ENCODE data around the gene CEP170B. TPM values are rescaled to one million over a fixed set of nuclear protein-coding genes. Genes with fewer than 3 reads are reported as not detected.

CEP170B gene
- total and polyA plus RNA-seq, 2 donors from 2014 or later, result 8.1 to 42.4 TPM

- H3K36me3 ChIP-seq (ENCODE audit: control insufficient read depth in 2 of 3, insufficient read depth in 3 of 3, low read length in 3 of 3), result peaks cover 0 to 4% (median 0%) of the 10 kb centered on the region in 3 donors
- no peak for TF ChIP-seq CTCF (IDR thresholded peaks at IDR 0.05; ENCODE audit: borderline replicate concordance, extremely low read depth, insufficient read depth)
- no peaks in the 10 kb centered on the region for H3K9me3 ChIP-seq (ENCODE audit: control insufficient read depth in 2 of 3, insufficient read depth in 1 of 3, low read length in 3 of 3)
- intact Hi-C loops (cut with DNase I), result no loop called here
- H3K27ac ChIP-seq (ENCODE audit: low read depth in 2 of 2, low read length in 2 of 2), result peak overlapping the region; percentile 60 to 63
- peak overlapping the region; percentile 41 to 62 (median 47) for H3K4me3 ChIP-seq (ENCODE audit: low read length in 3 of 3)
- H3K27me3 ChIP-seq (ENCODE audit: control insufficient read depth, insufficient read depth, low read length), result peaks cover 2% of the 10 kb centered on the region
- DNase-seq (peak; percentile 55 to 91 (median 76)), FAIRE-seq (no peak)
- H3K9ac ChIP-seq (ENCODE audit: low read length in 3 of 3), result peak overlapping the region in 2 of 3 donors; percentile 33 to 67
- peaks cover 0 to 18% (median 4%) of the 10 kb centered on the region in 3 donors for H3K4me1 ChIP-seq (ENCODE audit: control insufficient read depth in 2 of 3, insufficient read depth in 2 of 3, low read depth in 1 of 3, low read length in 3 of 3)
Measured at GRCh38 chr14:104865631-104866441, 768 bp downstream of the CEP170B start.

- H3K4me1 ChIP-seq (ENCODE audit: control insufficient read depth in 2 of 3, insufficient read depth in 2 of 3, low read depth in 1 of 3, low read length in 3 of 3), result peaks cover 0 to 18% (median 4%) of the 10 kb centered on the region in 3 donors
- H3K27ac ChIP-seq (ENCODE audit: low read depth in 2 of 2, low read length in 2 of 2), result peak overlapping the region; percentile 60 to 63
- H3K27me3 ChIP-seq (ENCODE audit: control insufficient read depth, insufficient read depth, low read length), result peaks cover 2% of the 10 kb centered on the region
- H3K9ac ChIP-seq (ENCODE audit: low read length in 3 of 3), result peak overlapping the region in 2 of 3 donors; percentile 33 to 67
- H3K4me3 ChIP-seq (ENCODE audit: low read length in 3 of 3), result peak overlapping the region in 2 of 3 donors; percentile 47 to 62
- intact Hi-C loops (cut with DNase I), result no loop called here
- DNase-seq, result peak in 2 of 5 donors; percentile 38 to 70
- no peak for FAIRE-seq
- TF ChIP-seq CTCF (IDR thresholded peaks at IDR 0.05; ENCODE audit: borderline replicate concordance, extremely low read depth, insufficient read depth), result no peak
- peaks cover 0 to 4% (median 0%) of the 10 kb centered on the region in 3 donors for H3K36me3 ChIP-seq (ENCODE audit: control insufficient read depth in 2 of 3, insufficient read depth in 3 of 3, low read length in 3 of 3)
- no peaks in the 10 kb centered on the region for H3K9me3 ChIP-seq (ENCODE audit: control insufficient read depth in 2 of 3, insufficient read depth in 1 of 3, low read length in 3 of 3)
Measured at GRCh38 chr14:104866451-104867370, 1.6 kb downstream of the CEP170B start.

GRCh38 chr14:104867371-104868059 is 2.4 kb downstream of the CEP170B start:
- TF ChIP-seq CTCF (IDR thresholded peaks at IDR 0.05; ENCODE audit: borderline replicate concordance, extremely low read depth, insufficient read depth), result no peak
- Histone ChIP-seq H3K27ac (ENCODE audit: low read depth in 2 of 2, low read length in 2 of 2) (no peak overlapping the region), H3K4me3 (ENCODE audit: low read length in 3 of 3) (no peak overlapping the region), H3K36me3 (ENCODE audit: control insufficient read depth in 2 of 3, insufficient read depth in 3 of 3, low read length in 3 of 3) (peaks cover 0 to 4% (median 0%) of the 10 kb centered on the region in 3 donors), H3K9me3 (ENCODE audit: control insufficient read depth in 2 of 3, insufficient read depth in 1 of 3, low read length in 3 of 3) (no peaks in the 10 kb centered on the region), H3K9ac (ENCODE audit: low read length in 3 of 3) (no peak overlapping the region), H3K4me1 (ENCODE audit: control insufficient read depth in 2 of 3, insufficient read depth in 2 of 3, low read depth in 1 of 3, low read length in 3 of 3) (peaks cover 0 to 20% (median 4%) of the 10 kb centered on the region in 3 donors), H3K27me3 (ENCODE audit: control insufficient read depth, insufficient read depth, low read length) (peaks cover 2% of the 10 kb centered on the region)
- FAIRE-seq (no peak), DNase-seq (peak in 1 of 5 donors; percentile 52)
- intact Hi-C loops (cut with DNase I), result no loop called here
